Keratinocyte (primary cell): ENCODE data around the gene TMPRSS11E. TPM values are rescaled to one million over a fixed set of nuclear protein-coding genes. Genes with fewer than 3 reads are reported as not detected.

Source experiments
- polyA plus RNA-seq, 5 experiments: library from polyadenylated mRNA; depleted of rRNA in 3 of 5; stranded (reverse) in 3 of 5; stranded (forward) in 1 of 5; unstranded in 1 of 5; fragments of >200 nt; gene quantifications; 1 replicate in 1 of 5; 2 replicates in 3 of 5; 3 replicates in 1 of 5; pipeline versions ENCODE4 v1.2.1 to v1.2.3, GENCODE V29; 2011 to 2012; ENCODE audit warnings: missing spikeins in 2 of 5, low read depth in 1 of 5, low replicate concordance in 1 of 5

Gene TMPRSS11E
- polyA plus RNA-seq, 1 donor (not counting 4 experiments of a cell fraction or from before 2014, with no cell fraction given), result 2.0 TPM

Other genes starting within 250 kb of the TMPRSS11E start
- gene TMPRSS11B, start 201.8 kb upstream of the TMPRSS11E start, polyA plus RNA-seq, result 0.35 to 2.0 TPM (median 0.58 TPM) in 3 replicates
- gene YTHDC1, start 97.4 kb upstream of the TMPRSS11E start, polyA plus RNA-seq, result 39.1 to 74.2 TPM (median 43.8 TPM) in 3 replicates
- 0.05 TPM in 2 of 3 replicates, not detected in the other for gene UGT2B17, start 128.9 kb downstream of the TMPRSS11E start, polyA plus RNA-seq
- gene UGT2B15, start 223.2 kb downstream of the TMPRSS11E start, polyA plus RNA-seq, result not detected in 3 replicates